Measurements from ENCODE around the gene DAB1.
A peak's percentile ranks its signal among the peaks of the same experiment; 100 is the strongest.

The DAB1 gene

GRCh38 chr1:57319791-57320190, 104.1 kb downstream of the DAB1 start:
- DNase-seq (ENCODE audit: low read depth in 1 of 2, low spot score in 1 of 2): no peak

- no peak for DNase-seq (ENCODE audit: low read depth in 1 of 2, low spot score in 1 of 2)
Measured at GRCh38 chr1:57319165-57319564, 104.7 kb downstream of the DAB1 start.

DNA sequence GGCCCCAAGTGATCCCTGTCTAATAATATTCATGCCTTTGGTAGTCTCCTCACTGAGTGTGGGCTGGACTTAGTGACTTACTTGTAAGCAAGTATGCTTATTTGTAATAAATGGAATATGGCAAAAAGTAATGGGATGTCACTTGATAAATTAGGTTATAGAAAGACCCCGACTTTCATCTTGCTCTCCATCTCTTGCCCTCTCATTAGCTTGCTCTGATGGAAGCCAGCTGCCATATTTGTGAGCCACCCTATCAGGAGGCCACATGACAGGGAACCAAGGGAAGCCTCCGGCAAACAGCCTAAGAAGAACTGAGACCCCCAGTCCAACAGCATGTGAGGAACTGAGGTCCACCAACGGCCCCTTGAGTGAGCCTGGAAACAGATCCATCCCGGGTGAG, 107.0 kb downstream of the DAB1 start:
- no peak for DNase-seq (ENCODE audit: low read depth in 1 of 2, low spot score in 1 of 2)

DNA sequence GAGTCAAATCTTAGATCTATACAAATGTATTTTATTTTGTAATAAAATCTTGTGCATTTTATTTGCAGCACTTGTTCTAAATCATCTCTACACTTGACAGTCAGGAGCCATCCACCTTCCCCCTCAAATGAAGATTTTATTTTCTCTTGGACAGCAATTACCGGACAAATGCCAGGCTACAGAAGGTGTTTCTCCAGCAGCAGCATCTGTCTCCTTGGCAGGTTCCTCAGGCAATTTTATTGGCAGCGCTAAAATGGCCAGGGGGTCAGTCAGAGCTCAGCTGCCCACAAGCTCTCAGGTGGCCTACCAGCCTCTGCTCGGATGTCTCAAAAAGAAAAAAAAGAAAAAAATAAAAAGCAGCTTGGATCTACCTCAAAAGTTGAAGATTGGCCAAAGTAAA, 107.6 kb downstream of the DAB1 start:
- DNase-seq (ENCODE audit: low read depth in 1 of 2, low spot score in 1 of 2): no peak

- no peak for DNase-seq (ENCODE audit: low read depth in 1 of 2, low spot score in 1 of 2)
Measured at GRCh38 chr1:57312869-57313268, 111.0 kb downstream of the DAB1 start.

DNA sequence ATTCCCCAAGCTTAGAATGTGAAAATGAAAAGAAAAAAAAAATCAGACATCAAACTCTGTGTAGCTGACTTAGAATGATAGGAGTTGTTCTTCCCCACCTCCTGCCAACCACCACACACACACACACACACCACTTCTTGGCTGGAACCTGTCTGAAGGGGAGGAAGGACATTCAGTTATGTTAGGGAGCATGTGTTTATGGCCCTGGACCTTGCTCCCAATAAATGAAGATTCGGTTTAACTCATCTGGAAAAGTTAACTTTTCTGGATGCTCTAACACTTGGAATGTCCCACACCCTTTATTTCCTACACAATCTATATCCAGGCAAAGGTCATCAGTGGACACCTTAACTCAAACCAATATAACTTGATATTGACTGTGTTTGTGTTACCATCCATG, 112.4 kb downstream of the DAB1 start:
- no peak for DNase-seq (ENCODE audit: low read depth in 1 of 2, low spot score in 1 of 2)

GRCh38 chr1:57311006-57311405, 112.9 kb downstream of the DAB1 start:
- DNase-seq (ENCODE audit: low read depth in 1 of 2, low spot score in 1 of 2): no peak

GRCh38 chr1:57309630-57310029, 114.2 kb downstream of the DAB1 start:
- DNase-seq (ENCODE audit: low read depth in 1 of 2, low spot score in 1 of 2): no peak

GRCh38 chr1:57307392-57308170, 116.3 kb downstream of the DAB1 start:
- peak; percentile 2 to 16 for DNase-seq (ENCODE audit: low read depth in 1 of 2, low spot score in 1 of 2)

- DNase-seq (ENCODE audit: low read depth in 1 of 2, low spot score in 1 of 2): no peak
Measured at GRCh38 chr1:57304591-57304990, 119.3 kb downstream of the DAB1 start.

GRCh38 chr1:57302812-57303596, 120.9 kb downstream of the DAB1 start:
- DNase-seq (ENCODE audit: low read depth in 1 of 2, low spot score in 1 of 2): no peak

- no peak for DNase-seq (ENCODE audit: low read depth in 1 of 2, low spot score in 1 of 2)
Measured at GRCh38 chr1:57300186-57300585, 123.7 kb downstream of the DAB1 start.

- DNase-seq (ENCODE audit: low read depth in 1 of 2, low spot score in 1 of 2): no peak
Measured at GRCh38 chr1:57296726-57297250, 127.1 kb downstream of the DAB1 start.

DNA sequence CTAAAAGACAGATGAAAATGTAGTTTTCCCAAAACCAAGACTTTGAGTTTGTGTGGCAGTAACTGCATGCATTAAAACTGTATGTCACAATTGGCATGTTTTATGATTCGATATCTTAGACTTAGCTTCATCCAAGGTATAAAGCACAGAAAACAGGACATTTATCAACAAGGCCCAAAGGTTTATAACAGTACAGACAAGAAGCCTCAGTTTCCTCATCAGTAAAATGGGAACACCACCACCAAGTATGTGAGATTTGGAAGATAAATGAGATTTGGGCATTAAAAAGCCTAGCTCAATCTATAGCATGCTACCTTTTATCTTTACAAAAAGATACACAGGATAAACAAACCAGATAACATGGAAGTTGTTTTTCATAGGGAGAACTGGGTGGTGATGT, 128.5 kb downstream of the DAB1 start:
- no peak for DNase-seq (ENCODE audit: low read depth in 1 of 2, low spot score in 1 of 2)

GRCh38 chr1:57294177-57294576, 129.7 kb downstream of the DAB1 start:
- no peak for DNase-seq (ENCODE audit: low read depth in 1 of 2, low spot score in 1 of 2)

DNA sequence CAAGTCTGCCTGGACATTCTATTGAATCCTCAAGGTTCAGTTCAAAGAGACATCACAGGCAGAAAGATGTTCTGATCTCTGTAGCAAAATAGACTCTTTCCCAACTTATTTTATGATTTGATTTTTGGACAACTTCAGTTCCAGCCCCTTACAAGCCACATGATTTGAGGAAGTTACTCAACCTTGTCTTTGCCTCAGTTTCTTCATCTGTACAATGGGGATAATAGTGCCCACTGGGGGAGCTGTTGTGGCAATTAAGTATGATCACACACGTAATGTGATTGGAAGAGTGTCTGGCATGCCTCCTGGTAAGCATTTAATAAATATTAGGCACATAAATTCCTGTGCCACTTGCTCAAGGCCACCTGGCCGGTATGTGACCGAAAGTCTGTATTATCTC, 130.6 kb downstream of the DAB1 start:
- no peak for DNase-seq (ENCODE audit: low read depth in 1 of 2, low spot score in 1 of 2)

DNA sequence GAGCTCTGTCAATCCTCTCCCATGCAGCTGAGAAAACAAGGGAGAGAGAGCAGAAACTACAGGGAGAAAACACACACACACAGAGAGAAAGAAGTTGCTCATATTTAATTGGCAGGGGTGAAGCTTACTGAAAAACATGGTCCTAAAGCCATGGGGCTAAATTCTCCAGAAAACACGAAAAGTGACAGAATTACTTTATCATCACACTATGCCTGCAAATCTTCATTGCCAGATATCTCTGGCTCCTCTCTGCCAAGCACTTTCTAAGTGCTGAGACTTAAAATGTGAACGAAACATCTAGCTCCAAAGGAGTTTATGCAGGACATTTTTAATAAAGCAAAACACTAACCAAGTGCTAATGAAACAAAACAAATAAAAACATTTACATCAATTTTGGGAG, 134.1 kb downstream of the DAB1 start:
- DNase-seq (ENCODE audit: low read depth in 1 of 2, low spot score in 1 of 2): no peak

DNA sequence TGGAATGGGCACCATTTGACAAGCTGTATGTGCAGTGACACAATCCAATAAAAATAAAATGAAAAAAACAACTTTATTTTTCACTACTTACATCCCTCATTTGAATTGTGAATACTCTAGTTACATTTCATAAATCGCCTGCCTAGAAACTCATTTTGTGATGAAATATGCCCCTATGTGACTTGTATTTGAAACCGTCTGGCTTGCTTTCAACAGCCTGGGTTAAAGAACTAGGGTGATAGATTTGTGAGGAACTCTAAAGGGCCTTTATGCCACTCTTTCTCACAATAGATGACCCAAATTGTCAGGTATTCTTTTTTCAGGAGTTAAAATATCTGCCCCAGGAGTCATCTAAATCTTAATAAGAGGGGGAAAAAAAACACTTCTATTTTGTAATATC, 137.9 kb downstream of the DAB1 start:
- no peak for DNase-seq (ENCODE audit: low read depth in 1 of 2, low spot score in 1 of 2)

GRCh38 chr1:57282411-57282810, 141.4 kb downstream of the DAB1 start:
- DNase-seq (ENCODE audit: low read depth in 1 of 2, low spot score in 1 of 2): no peak

DNA sequence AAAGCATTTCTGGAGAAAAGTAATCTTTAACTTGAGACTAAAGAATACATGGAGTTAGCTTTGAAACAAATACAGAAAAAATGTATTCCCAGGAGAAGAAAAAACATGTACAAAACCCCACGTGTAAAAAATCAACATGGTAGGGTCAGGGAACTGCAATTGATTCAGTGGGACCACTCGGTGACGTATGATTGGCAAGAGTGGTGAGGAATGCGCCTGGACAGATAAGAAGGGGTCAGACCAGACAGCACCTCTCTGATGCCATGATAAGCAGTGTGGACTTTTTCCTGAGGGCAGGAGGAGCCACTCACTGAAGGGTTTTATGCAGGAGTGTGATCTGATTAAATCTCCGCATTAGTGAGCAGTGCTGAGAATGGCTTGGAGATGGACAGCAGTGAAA, 142.5 kb downstream of the DAB1 start:
- DNase-seq (ENCODE audit: low read depth in 1 of 2, low spot score in 1 of 2): no peak

DNA sequence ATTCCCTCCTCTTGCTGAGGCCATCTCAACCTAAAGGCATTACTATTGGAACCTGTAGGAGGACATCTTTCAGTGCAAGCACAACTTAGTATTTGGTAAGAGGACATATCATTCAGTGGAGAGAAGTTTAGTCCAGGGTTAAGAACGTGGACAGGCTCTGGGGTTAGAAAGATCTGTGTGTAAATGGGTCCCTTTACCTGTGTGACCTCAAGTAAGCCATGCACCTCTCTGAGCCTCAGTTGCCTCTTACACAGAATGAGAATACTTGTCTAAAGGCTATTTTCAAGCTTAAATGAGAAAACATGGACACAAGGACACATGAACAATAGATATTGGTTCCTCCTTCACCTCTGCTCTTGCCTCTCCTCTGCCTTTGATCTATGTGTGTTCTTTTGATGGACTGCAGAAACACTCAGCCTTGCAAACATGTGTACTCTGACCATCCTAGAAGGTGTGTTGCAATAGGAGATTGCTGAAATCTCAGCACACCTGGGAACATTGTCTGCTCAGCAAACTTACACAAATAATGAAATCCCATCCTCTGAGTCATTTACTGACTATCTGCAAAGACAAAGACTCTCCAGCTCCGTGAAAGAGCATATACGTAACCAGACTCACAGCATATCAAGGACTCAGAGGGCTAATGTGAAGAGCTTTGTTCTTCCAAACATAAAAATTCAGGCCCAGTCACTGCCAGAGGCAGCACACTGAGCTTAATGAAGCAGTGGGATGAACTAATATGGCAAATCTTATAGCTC, 143.8 kb downstream of the DAB1 start:
- no peak for DNase-seq (ENCODE audit: low read depth in 1 of 2, low spot score in 1 of 2)

GRCh38 chr1:57278558-57278957, 145.3 kb downstream of the DAB1 start:
- DNase-seq (ENCODE audit: low read depth in 1 of 2, low spot score in 1 of 2): no peak

Measured in activated T-helper 1 cell treated with anti-CD3 and anti-CD28 coated beads, Interleukin-2, amount 50 U/mL, for 16 hours (primary cell).